GM18502 (cell line): ENCODE data around the gene NOP9.
A peak's percentile ranks its signal among the peaks of the same experiment; 100 is the strongest.
"Not testable (repeated sequence)": the region's sequence is repeated elsewhere in the genome, so short reads cannot be mapped to it uniquely, and the experiment has no call there.

Experiments used
- ATAC-seq: cut with Tn5 transposase; IDR thresholded peaks from one replicate; pipeline ENCODE4 v1.9.1; 2021; ENCODE audit warnings: mild to moderate bottlenecking; ENCODE audit not compliant: unreplicated experiment, poor library complexity

The NOP9 gene

DNA sequence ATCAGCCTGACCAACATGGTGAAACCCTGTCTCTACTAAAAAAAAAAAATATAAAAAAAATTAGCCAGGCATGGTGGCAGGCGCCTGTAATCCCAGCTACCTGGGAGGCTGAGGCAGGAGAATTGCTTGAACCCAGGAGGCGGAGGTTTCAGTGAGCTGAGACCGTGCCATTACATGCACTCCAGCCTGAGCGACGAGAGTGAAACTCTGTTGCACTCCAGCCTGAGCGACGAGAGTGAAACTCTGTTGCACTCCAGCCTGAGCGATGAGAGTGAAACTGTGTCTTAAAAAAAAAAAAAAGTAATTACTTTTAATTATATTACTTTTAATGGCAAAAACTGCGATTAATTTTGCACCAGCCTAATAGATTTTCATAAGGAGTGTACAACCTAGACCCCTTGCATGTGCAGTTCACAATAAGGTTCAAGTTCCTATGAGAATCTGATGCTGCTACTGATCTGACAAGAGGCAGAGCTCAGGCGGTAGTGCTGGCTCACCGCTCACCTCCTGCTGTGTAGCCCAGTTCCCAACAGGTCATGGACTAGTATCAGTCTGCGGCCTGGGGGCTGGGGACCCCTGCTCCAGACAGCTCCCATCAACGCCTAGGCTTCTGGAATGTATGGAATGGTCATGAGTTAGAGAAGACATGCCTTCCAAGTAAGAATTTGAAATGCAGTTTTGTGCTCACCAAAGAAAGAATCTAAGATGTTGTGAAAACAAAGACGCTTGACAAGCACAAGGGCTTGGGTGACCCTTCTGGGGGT, 21.7 kb downstream of the NOP9 start:
- ATAC-seq = no peak

DNA sequence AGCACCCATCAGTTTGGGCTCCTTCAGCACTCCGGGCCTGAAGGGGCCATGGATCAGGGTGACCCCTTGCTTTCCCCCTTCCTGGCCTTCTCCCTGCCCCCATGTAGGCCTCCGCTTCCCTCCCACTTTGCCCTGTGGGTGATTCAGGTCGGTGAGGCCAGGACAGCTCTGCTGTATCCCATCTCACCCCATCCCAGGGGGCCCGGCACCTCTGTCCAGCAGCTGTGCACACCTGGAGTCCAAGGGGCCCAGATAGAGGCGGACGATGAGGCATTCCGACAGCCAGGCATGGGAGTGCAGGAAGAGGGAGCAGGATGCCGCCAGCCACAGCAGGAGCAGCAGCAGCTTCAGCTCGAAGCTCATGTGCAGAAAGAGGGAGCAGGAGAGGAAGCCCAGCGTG, 23.0 kb downstream of the NOP9 start:
- ATAC-seq = no peak

DNA sequence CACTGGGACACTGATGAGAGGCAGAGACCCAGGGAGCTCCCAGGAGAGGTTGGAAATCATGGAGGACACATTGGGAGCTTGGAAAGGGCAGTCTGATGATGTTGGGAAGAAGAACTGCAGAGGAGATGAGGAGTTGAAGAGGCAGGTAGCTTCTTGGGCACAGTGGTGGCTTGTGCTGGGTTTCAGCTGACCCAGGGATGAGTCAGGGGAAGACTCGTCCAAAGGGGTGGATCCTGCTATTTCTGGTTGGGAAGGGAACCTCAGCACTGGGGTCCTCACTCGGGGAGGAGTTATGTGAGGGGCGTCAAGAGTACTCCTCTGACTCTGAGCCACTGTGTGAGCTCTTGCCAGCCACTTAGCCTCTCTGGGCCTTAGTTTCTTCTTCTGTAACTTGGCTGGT, 23.7 kb downstream of the NOP9 start:
- ATAC-seq = no peak

DNA sequence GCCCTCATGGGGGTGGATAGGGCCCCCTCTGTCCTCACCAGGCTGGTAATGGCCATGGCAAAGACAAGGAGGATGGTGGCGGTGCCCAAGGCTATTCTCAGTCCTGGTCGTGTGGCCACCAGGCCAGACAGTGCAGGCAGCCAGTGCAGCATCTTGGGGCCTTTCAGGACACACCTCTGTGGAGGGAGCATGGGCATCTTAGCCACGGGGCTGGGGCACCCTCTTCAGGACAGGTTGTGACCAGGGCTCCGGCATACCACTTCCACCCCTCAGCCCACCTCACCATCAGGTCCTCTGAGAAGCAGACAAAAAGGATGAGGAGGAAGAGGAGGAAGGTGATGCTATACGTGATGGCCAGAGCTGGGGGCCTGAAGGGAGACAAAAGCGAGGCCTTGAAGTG, 24.4 kb downstream of the NOP9 start:
- no peak for ATAC-seq

DNA sequence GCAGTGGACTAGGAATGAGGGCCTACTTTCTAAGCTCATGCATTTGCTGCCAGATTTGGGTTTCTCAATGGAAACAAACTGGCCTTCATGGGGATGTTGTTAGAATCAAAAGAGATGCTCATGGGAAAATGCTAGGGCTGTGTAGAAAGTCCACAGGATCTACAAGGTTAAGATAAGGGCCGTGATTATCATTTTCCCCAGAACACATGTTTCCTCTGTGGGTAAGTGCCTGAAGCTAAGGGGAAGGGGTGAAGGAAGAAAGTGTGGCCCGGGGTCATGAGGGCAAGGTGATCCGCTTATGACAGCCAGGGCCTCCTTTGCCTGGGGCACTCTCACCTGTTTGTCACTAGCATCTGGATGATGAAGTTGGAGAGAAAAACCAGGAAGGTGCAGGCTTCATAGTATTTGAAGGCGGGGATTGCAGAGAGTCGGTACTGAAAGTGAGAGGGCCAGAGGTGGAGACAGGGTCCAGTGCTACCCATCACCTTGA, 25.4 kb downstream of the NOP9 start:
- no peak for ATAC-seq

DNA sequence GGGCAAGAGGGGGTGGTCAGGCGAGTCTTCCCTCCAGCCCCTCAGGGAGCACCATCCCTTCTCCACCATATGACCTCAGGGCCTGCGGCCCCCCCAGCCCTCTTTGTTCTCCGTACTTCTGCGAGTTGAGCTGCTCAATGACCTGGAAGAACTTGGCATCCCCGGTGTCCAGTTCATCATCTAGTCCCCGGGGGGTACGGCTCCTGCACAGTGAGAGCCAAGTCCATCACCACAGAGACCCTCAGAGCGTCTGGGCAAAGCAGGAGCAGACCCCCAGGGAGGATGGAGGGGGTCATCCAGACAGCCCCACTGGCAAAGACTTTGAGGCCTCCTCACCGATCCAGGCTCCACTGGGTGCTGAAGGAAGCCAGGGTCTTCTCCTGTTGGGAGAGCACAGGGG, 26.3 kb downstream of the NOP9 start:
- ATAC-seq = no peak

DNA sequence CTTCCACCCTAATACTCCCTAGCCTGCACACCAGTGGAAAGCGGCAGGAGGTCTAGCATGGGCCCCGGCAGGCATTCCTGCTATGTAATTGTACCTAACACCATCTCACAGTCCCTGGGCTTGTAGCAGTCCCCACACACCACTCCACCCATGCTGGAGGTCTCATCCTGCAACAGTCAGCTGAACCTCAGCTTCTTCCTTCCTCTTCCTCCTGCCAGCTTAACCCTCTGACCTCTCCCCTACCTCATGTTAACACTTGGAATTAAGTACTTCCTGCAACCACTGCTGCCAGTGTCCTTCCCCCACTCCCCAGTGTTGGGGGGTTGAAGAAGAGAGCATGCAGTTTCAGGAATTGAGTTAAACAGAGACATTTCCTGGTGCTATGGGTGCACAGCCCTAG, 27.7 kb downstream of the NOP9 start:
- ATAC-seq = no peak

DNA sequence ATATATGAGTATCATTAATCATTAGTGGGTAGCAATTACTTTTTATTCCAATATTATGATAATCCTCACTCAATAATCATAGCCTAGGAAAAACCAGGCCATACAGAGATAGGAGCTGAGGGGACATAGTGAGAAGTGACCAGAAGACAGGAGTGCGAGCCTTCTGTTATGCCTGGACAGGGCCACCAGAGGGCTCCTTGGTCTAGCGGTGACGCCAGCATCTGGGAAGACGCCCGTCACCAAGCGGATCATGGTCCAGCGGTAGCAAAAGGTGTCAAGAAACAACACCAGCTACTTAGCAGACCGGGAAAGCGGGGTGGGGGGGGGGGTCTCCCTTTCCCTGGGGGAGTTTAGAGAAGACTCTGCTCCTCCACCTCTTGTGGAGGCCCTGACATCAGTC, 28.3 kb downstream of the NOP9 start:
- not testable (repeated sequence) for ATAC-seq

DNA sequence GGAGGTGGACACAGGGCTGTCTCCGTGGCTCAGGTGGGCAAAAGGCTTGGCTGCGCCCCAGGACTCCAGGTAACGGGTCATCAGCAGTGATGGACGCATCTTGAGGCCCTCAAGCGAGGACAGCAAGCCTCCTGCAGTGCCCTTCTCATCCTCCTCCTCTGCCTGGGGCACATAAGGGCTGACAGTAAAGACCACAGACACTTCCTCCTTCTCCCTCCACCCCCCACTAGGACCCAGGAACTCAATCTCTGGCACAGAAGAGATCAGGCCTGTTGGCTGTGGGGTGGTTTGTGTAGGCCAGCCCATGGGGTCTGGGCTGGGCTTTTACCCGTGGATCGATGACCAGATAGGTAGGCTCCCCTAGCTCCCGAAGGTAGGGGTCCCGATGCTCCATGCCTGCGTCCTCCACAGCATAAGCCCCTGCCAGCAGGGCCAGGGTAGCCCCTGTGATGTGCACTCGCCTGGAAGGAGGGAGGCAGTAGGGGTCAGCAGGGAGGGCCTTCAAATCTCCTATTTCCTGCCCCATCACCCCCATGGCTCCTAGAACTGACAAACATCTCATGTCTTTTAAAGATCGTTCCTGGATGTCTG, 29.5 kb downstream of the NOP9 start:
- ATAC-seq = no peak

DNA sequence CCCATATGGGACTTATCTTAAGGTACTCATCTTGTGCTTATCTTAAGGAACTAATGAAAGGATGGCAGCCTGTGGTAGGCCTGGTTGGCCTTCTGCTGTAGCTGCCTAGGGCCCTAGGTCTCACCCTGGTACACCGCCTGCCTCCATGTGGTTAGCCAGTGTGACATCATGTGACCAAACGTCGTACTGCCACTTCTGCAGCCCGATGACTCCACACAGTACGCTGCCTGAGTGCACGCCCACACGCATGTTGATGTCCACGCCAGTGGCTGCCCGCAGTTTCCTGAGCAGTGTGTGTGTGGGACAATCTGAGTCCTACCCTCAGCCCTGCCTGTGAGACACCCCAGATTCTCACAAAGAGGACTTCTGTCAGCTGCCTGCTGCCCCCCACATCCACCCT, 30.1 kb downstream of the NOP9 start:
- ATAC-seq = no peak

DNA sequence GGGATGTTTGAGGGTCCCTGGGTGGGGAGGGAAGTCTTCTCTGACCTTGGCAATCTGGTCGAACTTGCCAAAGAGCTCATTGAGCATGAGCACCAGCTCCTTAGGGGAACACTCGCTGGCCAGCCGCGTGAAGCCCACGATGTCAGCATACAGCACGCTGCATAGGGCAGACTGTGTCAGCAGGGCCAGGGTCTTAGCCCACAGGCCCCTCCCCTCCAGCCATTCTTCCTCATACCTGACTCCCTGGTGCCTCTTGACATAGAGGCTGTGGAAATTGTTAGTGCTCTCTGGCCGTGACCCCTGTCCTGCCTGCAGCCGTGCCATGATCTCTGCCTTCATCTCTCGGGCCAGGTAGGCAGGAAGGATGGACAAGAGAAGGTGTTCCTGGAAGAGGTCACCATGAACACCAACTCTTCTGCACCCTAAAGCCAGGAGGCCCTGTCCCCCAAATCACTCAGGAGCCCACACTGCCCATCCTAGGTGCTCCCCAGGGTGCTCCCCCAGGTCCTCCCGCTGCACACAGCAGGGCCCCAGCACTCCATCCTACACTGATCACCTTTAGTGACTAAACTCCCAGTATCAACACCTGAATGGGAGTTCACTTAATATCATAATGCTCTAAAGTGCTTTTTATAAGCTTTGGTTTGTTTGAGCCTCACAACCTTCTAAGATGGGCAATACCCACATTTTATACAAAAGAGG, 31.5 kb downstream of the NOP9 start:
- no peak for ATAC-seq

DNA sequence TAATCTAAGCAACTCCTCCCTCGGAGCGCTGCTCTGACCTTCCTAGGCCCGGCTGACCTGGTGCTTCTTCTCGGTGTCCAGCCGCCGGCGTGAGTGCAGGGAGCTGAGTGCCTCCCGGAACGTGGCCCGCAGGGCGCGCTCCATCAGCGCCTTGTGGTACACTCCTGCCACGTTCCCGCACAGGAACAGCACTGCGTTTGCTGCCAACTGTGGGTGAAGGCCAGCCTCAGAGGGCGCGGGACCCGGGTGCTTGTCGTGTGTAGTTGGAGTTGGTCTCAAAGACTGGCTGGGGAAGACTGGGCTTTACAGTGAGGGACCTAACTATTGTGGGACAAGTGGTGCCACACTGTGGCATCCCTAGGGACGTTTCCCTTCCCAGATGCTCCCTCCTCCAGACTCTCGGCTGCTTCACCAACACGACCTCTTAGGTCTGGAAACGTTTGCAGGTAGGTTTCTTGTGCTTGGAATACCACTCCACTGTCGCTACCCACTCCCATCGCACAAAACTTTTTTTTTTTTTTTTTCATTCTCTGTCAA, 32.1 kb downstream of the NOP9 start:
- no peak for ATAC-seq

DNA sequence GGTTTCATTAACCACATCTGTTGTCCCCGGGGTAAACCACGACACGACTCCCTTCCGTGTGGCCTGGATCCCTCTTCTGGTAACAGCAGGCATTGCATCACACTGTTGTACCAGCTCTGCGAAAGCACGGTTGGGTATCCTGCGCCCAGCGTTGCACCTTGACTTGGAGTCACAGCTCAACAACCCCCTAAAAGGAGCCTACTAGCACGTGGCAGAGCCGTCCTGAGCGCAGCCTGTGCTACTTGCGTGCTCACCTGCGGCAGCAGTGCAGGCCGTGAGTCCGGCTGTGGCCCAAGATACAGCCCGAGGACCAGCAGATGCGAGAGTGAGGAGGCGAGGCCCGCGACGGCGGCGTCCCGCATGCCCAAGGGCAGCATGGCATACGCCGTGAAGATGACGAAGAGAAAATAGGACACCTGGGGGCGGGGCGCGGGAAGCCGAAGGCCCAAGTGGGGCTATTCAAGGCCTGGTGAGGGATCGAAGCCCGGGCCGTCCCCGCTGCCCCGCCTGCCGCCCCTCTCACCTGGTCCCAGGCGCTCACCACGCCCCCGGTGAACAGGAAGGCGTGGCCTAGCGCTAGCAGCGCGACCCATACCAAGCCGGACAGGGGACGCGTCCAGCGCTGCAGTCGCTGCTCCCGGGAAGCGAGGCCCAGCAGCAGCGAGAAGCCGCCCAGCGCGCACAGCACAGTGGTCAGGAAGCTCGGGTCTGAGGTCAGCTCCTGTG, 32.8 kb downstream of the NOP9 start:
- ATAC-seq = peak; percentile 89

DNA sequence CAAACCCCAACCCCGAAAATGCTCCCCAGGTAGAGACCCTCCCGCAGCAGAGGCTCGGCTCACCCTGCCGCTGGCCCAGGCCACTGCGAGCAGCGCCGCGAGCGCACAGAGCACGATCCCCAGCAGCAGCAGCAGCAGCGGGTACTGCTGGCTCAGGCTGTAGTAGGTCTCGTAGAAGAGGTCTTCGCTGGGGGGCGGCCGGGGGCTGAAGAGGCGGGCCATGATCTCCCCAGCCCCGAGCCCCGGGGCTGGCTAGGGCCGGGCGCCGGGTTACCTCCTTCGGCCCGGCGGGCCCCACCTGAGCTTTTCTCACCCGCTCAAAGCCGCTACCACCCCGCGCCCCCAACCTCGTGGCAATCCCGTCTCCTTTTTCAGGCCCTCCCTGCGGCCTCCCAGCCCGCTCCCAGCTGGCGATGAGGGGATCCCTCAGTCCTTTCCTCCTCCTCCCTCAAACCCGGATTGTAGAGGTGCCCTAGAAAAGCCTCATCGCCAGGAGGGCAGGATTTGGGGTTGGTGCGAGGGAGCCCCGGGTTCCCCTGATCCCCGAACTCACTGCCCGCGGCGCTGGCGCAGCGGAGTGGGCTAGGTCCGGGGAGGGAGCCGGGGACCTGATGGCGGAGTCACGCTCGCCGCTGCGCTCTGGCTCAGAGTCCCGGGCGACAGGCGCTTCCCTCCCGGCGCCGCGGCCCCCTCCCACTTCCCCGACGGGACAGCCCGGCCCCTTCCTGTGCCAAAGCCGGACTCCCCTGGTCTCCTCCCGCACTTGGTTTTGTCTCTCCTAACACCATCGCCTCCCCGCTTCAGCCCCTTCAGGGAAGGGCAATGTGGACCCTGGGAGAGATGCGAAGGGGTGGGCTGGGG, 35.0 kb downstream of the NOP9 start, which contains the start of gene ADCY4:
TSS of gene ADCY4 (minus strand) at position 641 of the 861 bp plus-strand sequence. CDS start at position 222, 419 bp downstream.
- ATAC-seq = no peak

DNA sequence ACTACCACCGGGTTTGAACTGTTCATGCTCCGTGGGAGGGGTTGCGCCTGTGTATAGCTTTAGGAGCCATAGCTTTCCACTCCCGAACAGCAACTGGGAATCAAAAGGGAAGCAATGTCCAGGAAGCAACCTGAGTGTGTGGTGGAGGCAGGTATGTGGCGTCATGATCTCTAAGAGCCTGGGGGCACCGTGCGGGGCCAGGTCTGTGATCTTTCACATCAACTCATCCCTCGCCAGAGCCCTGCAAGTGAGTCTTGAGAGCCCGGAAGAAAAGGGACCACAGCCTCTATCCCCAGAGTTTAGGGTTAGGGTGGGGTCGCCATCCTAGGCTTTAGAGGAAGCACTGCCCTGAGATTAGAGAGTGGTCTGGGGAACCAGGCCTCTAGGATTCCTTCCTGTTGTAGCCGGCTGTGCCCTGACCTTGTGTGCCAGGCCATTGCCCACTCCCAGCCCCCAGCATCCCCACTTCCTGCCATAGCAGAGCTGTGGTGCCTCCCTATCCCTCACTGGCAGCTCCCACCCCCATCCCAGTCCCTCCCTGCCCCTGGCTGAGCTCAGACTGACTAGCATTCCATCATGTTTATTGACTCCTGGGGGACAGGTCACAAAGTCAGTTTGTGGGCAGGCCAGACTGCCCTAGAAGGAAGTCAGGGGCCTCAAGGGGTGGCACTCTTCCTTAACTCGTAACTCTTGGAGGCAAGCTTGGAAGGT, 36.0 kb downstream of the NOP9 start:
- ATAC-seq = no peak

DNA sequence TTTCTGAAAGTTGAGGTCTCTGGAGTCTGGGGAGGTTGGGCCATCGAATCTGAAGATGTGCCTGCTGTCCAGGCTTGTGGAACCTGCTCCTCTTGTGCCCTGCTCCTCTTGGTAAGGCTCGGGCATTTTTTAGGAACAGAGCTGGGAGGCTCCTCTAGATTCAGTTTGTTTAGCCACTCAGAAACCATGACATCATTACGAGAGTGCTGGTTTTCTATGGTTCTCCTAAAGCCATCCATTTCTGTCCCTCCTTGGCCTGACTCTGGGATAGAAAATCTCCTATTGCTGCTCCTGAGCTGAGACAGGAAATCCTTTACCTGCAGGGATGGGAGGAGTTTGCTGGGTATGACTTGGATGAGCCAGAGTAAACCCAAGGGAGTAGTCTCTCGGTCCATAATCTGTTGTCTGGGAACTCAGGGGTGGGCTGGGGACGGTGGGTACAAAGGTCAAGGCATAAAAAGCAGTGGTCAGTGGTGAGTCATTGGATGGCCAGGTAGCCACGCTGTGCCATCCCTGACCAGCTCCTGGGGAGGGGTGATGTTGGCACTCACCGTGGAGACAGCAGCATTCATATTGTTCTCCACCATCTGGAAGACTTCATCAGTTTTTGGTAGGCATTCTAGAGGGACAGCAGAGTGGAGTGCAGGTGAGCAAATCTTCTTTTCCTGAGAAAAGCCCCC, 37.6 kb downstream of the NOP9 start:
- ATAC-seq = no peak

DNA sequence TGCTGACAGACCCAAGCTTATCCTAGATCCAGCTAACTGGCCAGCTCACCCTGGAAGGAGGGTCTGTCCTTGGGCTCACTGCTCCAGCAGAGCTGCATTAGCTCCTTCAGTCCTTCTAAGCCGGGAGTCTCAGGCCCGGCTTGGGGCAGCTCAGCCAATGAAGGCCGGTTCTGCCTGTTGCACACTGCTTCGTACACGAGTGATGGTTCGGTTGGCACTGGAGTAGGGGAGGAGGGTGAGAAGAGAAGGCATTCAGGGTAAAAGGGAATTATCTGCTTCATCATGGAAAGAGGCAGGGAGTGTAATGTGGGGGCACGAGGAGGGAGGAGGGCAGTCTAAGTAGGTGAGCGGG, 38.1 kb downstream of the NOP9 start:
- no peak for ATAC-seq

DNA sequence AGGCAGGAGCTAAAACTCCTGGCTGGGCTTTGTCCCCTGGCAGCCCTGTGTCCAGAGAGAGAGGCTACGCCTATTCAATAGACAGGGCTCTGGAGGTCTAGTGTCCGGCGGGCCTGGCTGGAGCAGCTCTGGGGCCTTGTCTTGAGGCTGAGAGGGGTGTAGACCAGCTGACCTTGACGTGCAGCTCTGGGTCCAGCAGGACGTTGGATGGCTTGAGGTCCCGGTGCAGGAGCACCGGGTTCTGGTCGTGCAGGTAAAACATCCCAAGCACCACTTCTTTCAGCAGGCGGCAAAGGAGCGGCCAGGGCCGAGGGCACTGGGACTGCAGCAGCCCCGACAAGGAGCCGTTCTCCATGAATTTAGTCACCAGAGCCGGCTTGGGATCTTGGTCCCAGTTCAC, 39.2 kb downstream of the NOP9 start:
- no peak for ATAC-seq
